HG02588 (cell line): ENCODE results near the gene HTR2C.
"Not testable (repeated sequence)": the region's sequence is repeated elsewhere in the genome, so short reads cannot be mapped to it uniquely, and the experiment has no call there.

Experiments used
- ATAC-seq: cut with Tn5 transposase; IDR thresholded peaks from one replicate; pipeline ENCODE4 v1.9.1; 2021; ENCODE audit warnings: mild to moderate bottlenecking, moderate library complexity; ENCODE audit not compliant: unreplicated experiment

The HTR2C gene

GRCh38 chrX:114710571-114710970, 126.7 kb downstream of the HTR2C start:
- no peak for ATAC-seq

GRCh38 chrX:114712466-114712865, 128.6 kb downstream of the HTR2C start:
- no peak for ATAC-seq

- no peak for ATAC-seq
Measured at GRCh38 chrX:114715096-114715495, 131.2 kb downstream of the HTR2C start.

- ATAC-seq: no peak
Measured at GRCh38 chrX:114717921-114718320, 134.0 kb downstream of the HTR2C start.

- no peak for ATAC-seq
Measured at GRCh38 chrX:114766541-114766940, 182.7 kb downstream of the HTR2C start.

- no peak for ATAC-seq
Measured at GRCh38 chrX:114774691-114775090, 190.8 kb downstream of the HTR2C start.

GRCh38 chrX:114782925-114783324, 199.0 kb downstream of the HTR2C start:
- ATAC-seq: no peak

- ATAC-seq: no peak
Measured at GRCh38 chrX:114787061-114787460, 203.2 kb downstream of the HTR2C start.

- no peak for ATAC-seq
Measured at GRCh38 chrX:114797494-114797893, 213.6 kb downstream of the HTR2C start.

GRCh38 chrX:114798907-114799306, 215.0 kb downstream of the HTR2C start:
- no peak for ATAC-seq

- ATAC-seq: no peak
Measured at GRCh38 chrX:114800719-114801118, 216.8 kb downstream of the HTR2C start.

- no peak for ATAC-seq
Measured at GRCh38 chrX:114819509-114819908, 235.6 kb downstream of the HTR2C start.

GRCh38 chrX:114841051-114841450, 257.2 kb downstream of the HTR2C start:
- ATAC-seq: no peak

GRCh38 chrX:114842181-114842580, 258.3 kb downstream of the HTR2C start:
- no peak for ATAC-seq

GRCh38 chrX:114889481-114889880, 305.6 kb downstream of the HTR2C start:
- ATAC-seq: no peak

GRCh38 chrX:114903618-114904017, 319.7 kb downstream of the HTR2C start:
- ATAC-seq: no peak

- ATAC-seq: no peak
Measured at GRCh38 chrX:114905251-114905650, 321.4 kb downstream of the HTR2C start.

- no peak for ATAC-seq
Measured at GRCh38 chrX:114906984-114907510, 323.2 kb downstream of the HTR2C start.

- no peak for ATAC-seq
Measured at GRCh38 chrX:114924423-114924822, 340.5 kb downstream of the HTR2C start.

- no peak for ATAC-seq
Measured at GRCh38 chrX:114924856-114925255, 341.0 kb downstream of the HTR2C start.

- no peak for ATAC-seq
Measured at GRCh38 chrX:114930227-114930626, 346.3 kb downstream of the HTR2C start.

- ATAC-seq: no peak
Measured at GRCh38 chrX:114932550-114932949, 348.7 kb downstream of the HTR2C start.

GRCh38 chrX:114933291-114933690, 349.4 kb downstream of the HTR2C start:
- not testable (repeated sequence) for ATAC-seq
